Measurements from ENCODE around the gene AMDHD1.

DNA sequence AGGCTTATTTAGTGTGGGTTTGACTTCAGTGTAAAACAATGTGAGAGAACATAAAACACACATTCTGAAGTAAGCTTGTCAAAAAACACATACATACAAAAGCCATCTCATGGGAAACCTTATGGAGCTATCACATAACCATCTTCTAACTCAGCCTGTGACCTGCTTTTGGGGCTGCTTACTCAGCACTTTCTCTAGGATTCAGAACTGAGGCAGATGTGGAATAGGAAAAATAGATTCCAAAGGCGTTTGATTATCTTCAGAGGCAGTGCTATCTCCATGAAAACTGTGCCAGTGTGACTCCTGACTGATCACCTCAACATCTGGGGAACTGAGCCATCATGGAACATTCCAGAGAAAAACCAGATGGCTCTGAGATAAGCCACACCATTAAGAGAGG lies 39.5 kb downstream of the AMDHD1 start:
- TF ChIP-seq, protein P1, sequence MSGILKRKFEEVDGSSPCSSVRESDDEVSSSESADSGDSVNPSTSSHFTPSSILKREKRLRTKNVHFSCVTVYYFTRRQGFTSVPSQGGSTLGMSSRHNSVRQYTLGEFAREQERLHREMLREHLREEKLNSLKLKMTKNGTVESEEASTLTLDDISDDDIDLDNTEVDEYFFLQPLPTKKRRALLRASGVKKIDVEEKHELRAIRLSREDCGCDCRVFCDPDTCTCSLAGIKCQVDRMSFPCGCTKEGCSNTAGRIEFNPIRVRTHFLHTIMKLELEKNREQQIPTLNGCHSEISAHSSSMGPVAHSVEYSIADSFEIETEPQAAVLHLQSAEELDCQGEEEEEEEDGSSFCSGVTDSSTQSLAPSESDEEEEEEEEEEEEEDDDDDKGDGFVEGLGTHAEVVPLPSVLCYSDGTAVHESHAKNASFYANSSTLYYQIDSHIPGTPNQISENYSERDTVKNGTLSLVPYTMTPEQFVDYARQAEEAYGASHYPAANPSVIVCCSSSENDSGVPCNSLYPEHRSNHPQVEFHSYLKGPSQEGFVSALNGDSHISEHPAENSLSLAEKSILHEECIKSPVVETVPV (CRISPR knock-in tag; IDR thresholded peaks at IDR 0.05), result no peak
- TF ChIP-seq ZNF70 (CRISPR knock-in tag; IDR thresholded peaks at IDR 0.05) (no peak), SNAI2 (CRISPR knock-in tag; IDR thresholded peaks at IDR 0.05) (no peak), PATZ1 (CRISPR knock-in tag; IDR thresholded peaks at IDR 0.05; ENCODE audit: borderline replicate concordance) (no peak), ARNTL (CRISPR knock-in tag; IDR thresholded peaks at IDR 0.05; ENCODE audit: borderline replicate concordance, low read depth) (no peak), TSHZ2 (CRISPR knock-in tag; IDR thresholded peaks at IDR 0.05) (no peak)

Data from SK-N-SH treated with all-trans-retinoic acid at 6 μM for 48 hours (cell line).